AG10803 (cell line): ENCODE data around the gene SOCS6.

Experiments
- DNase-seq: peaks from one replicate; pipeline ENCODE4 v3.0.0; 2010; ENCODE audit warnings: low read depth
- H3K4me3 ChIP-seq: 2 replicates; pipeline ENCODE4 v1.5.1; 2011; ENCODE audit warnings: mild to moderate bottlenecking, low read length, control low read depth
- TF ChIP-seq, protein P1 (sequence below): conservative IDR thresholded peaks from 2 replicates; pipeline ENCODE4 v1.5.1; 2011; ENCODE audit warnings: mild to moderate bottlenecking, low read length, control low read depth, inconsistent platforms

The SOCS6 gene

DNA sequence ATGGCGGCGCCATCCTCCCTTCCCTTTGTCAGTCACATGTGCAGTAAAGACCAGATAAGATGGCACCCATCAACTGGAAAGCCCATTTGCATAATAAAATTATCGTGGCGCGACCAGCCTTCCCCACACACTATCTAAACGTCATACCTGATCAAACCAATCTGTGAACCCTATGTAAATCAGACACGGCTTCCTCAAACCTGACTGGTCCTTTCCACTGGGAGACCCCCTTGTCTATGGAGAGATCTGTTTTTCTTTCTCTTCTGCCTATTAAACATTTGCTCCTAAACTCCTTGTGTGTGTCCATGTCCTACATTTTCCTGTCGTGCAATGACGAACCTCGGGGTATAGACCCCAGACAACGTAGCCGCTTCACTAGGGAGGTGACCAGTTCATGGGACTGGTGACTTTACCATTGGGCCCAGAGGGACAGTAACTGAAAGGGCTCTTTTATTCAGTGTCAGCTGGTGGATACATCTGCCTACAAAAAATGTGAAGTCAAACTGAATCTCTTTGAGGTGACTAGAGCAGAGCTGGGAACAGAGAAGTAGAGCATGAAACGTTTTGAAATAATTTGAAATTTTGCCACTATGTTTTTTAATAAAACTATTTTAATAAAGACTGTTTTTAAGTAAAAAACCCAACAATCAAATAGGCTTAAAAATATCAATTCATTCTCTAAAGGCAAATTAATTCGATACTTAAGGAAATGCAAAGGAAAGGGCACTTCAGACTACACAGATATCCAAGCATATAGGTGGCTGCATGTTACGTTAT, 87.5 kb downstream of the SOCS6 start:
- no peak for DNase-seq
- TF ChIP-seq, protein P1, sequence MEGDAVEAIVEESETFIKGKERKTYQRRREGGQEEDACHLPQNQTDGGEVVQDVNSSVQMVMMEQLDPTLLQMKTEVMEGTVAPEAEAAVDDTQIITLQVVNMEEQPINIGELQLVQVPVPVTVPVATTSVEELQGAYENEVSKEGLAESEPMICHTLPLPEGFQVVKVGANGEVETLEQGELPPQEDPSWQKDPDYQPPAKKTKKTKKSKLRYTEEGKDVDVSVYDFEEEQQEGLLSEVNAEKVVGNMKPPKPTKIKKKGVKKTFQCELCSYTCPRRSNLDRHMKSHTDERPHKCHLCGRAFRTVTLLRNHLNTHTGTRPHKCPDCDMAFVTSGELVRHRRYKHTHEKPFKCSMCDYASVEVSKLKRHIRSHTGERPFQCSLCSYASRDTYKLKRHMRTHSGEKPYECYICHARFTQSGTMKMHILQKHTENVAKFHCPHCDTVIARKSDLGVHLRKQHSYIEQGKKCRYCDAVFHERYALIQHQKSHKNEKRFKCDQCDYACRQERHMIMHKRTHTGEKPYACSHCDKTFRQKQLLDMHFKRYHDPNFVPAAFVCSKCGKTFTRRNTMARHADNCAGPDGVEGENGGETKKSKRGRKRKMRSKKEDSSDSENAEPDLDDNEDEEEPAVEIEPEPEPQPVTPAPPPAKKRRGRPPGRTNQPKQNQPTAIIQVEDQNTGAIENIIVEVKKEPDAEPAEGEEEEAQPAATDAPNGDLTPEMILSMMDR = no peak
- H3K4me3 ChIP-seq = no peak overlapping the region

DNA sequence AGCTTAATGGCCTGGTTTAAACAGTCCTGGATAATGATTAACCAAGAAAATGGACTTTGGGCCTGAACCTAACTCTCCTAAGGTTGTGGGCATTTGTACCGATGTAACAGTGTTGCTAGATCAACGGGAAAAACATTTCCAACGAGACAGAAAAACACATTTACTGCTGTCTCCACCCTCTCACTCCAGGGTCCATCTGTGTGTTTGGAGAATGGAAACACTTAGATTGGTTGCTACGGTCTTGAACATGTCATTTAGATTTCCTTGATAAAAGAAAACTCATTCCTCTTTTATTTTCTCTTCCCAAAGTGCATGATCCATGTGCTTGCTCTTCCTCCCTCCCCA, 88.0 kb downstream of the SOCS6 start:
- no peak overlapping the region for H3K4me3 ChIP-seq
- no peak for DNase-seq
- TF ChIP-seq, protein P1 = no peak

GRCh38 chr18:70377317-70377799, 88.5 kb downstream of the SOCS6 start:
- no peak overlapping the region for H3K4me3 ChIP-seq
- DNase-seq = no peak
- TF ChIP-seq, protein P1 = no peak

- TF ChIP-seq, protein P1 = no peak
- no peak for DNase-seq
- H3K4me3 ChIP-seq = no peak overlapping the region
These were observed 89.2 kb downstream of the SOCS6 start for GRCh38 chr18:70377857-70378701.
